Caco-2 (cell line): ENCODE results near the gene PNMA1. TPM values are rescaled to one million over a fixed set of nuclear protein-coding genes. Genes with fewer than 3 reads are reported as not detected.

Experiments used
- BruUV-seq: library from RNA; stranded (reverse); fragments of 400-500 nt; replicated peaks from 2 replicates; lab custom pipeline; 2021; lab: Mats Ljungman, UMichigan
- CTCF ChIA-PET: fragments of 300-600 bp; sonication (Branson Sonifier 250); formaldehyde crosslinking; loops from one replicate; lab custom pipeline; 2022; ENCODE audit warnings: antibody characterized with exemption; lab: Charles Lee
- POLR2A ChIA-PET: fragments of 300-600 bp; sonication (Branson Sonifier 250); formaldehyde crosslinking; loops from one replicate; lab custom pipeline; 2022; ENCODE audit warnings: antibody characterized with exemption; lab: Charles Lee
- DNase-seq, 2 experiments: peaks; one replicate each; pipeline versions ENCODE4 v3.0.0 to v3.0.0-alpha.2; 2020 to 2022
- H3K27me3 ChIP-seq: replicated peaks from 2 replicates; pipeline ENCODE4 v1.6.0; 2011; ENCODE audit warnings: low read length; ENCODE audit not compliant: control insufficient read depth, insufficient read depth
- H3K36me3 ChIP-seq: 2 replicates; pipeline ENCODE4 v1.5.1; 2011; ENCODE audit warnings: low read length; ENCODE audit not compliant: control insufficient read depth, insufficient read depth
- H3K4me1 ChIP-seq: fragments of 250-450 bp; sonication (Bioruptor Pico); 2 replicates; pipeline ENCODE4 v1.5.1; 2020; ENCODE audit warnings: mild to moderate bottlenecking
- H3K4me3 ChIP-seq: 2 replicates; pipeline ENCODE4 v1.5.1; 2011; ENCODE audit warnings: low read depth, mild to moderate bottlenecking, control low read depth, low read length
- H3K9me3 ChIP-seq: fragments of 250-450 bp; sonication (Bioruptor Pico); 2 replicates; pipeline ENCODE4 v1.5.1; 2020; ENCODE audit warnings: mild to moderate bottlenecking, moderate library complexity
- H3K27ac Mint-ChIP-seq: one replicate; pipeline ENCODE4 v1.8.0; 2022; ENCODE audit warnings: mixed read lengths; ENCODE audit not compliant: unreplicated experiment
- H3K27me3 Mint-ChIP-seq: one replicate; pipeline ENCODE4 v1.8.0; 2022; ENCODE audit warnings: mixed read lengths; ENCODE audit not compliant: insufficient read depth, unreplicated experiment
- H3K36me3 Mint-ChIP-seq: one replicate; pipeline ENCODE4 v1.8.0; 2022; ENCODE audit warnings: mild to moderate bottlenecking, mixed read lengths; ENCODE audit not compliant: insufficient read depth, unreplicated experiment
- H3K4me1 Mint-ChIP-seq: one replicate; pipeline ENCODE4 v1.8.0; 2022; ENCODE audit warnings: low read depth, mixed read lengths; ENCODE audit not compliant: unreplicated experiment
- H3K4me3 Mint-ChIP-seq: one replicate; pipeline ENCODE4 v1.8.0; 2022; ENCODE audit warnings: mild to moderate bottlenecking, moderate library complexity, mixed read lengths; ENCODE audit not compliant: unreplicated experiment
- H3K9me3 Mint-ChIP-seq: one replicate; pipeline ENCODE4 v1.8.0; 2022; ENCODE audit warnings: mixed read lengths; ENCODE audit not compliant: unreplicated experiment
- intact Hi-C: fragments of 100-400 bp; cut with micrococcal nuclease; formaldehyde crosslinking; loops from one replicate; pipeline ENCODE4 v1.10.0; 2022; ENCODE audit not compliant: unreplicated experiment
- total RNA-seq: library from RNA; stranded (reverse); gene quantifications from 2 replicates; pipeline ENCODE4 v1.2.3, GENCODE V29; 2022
- TF ChIP-seq, protein P1 (sequence below), 2 experiments: fragments of 200-600 bp in 1 of 2; IDR thresholded peaks; 1 replicate in 1 of 2; 2 replicates in 1 of 2; pipeline versions ENCODE4 v1.5.1 to v1.8.0; 2011 to 2022; ENCODE audit warnings: antibody characterized with exemption in 1 of 2, control low read depth in 1 of 2, inconsistent platforms in 1 of 2, low read depth in 1 of 2, low read length in 1 of 2, mild to moderate bottlenecking in 1 of 2, moderate library complexity in 1 of 2; ENCODE audit not compliant: insufficient read depth in 1 of 2, severe bottlenecking in 1 of 2, unreplicated experiment in 1 of 2

The PNMA1 gene
- total RNA-seq, 1 experiment from 2014 or later: 38.8 TPM

DNA sequence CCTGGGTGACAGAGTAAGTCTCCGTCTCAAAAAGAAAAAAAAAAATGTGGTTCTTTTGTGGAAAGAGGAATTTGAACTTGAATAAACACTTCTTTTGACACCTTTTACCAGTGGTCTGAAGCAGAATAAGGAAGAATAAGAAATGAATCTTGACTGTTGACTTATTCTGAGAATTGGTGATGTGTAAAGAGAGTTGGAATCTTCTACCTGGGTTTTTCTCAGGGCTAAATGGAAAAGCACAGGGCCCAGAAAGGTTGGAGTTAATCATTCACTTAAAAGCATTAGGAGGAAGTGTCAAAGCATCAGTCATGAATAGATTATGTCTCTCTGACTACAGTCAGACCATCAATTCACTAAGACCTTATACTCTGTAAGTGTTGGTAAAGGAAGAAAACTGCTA lies 13.9 kb downstream of the PNMA1 start:
- Mint-ChIP-seq H3K4me3 (no peak overlapping the region), H3K36me3 (no peaks in the 10 kb centered on the region), H3K4me1 (peaks cover 15% of the 10 kb centered on the region), H3K27me3 (no peaks in the 10 kb centered on the region), H3K9me3 (peaks cover 7% of the 10 kb centered on the region), H3K27ac (no peak overlapping the region)
- ChIA-PET CTCF (no interaction called here), POLR2A (no interaction called here)
- intact Hi-C loops: no loop called here
- DNase-seq: no peak
- Histone ChIP-seq H3K27me3 (no peaks in the 10 kb centered on the region), H3K4me3 (no peak overlapping the region), H3K36me3 (0 out of 2 replicates have a peak, but pooled peaks cover 2% of the 10 kb centered on the region), H3K4me1 (peaks cover 13% of the 10 kb centered on the region), H3K9me3 (no peaks in the 10 kb centered on the region)
- no TSS peak for BruUV-seq
- TF ChIP-seq, protein P1, sequence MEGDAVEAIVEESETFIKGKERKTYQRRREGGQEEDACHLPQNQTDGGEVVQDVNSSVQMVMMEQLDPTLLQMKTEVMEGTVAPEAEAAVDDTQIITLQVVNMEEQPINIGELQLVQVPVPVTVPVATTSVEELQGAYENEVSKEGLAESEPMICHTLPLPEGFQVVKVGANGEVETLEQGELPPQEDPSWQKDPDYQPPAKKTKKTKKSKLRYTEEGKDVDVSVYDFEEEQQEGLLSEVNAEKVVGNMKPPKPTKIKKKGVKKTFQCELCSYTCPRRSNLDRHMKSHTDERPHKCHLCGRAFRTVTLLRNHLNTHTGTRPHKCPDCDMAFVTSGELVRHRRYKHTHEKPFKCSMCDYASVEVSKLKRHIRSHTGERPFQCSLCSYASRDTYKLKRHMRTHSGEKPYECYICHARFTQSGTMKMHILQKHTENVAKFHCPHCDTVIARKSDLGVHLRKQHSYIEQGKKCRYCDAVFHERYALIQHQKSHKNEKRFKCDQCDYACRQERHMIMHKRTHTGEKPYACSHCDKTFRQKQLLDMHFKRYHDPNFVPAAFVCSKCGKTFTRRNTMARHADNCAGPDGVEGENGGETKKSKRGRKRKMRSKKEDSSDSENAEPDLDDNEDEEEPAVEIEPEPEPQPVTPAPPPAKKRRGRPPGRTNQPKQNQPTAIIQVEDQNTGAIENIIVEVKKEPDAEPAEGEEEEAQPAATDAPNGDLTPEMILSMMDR (IDR thresholded peaks at IDR 0.05; ENCODE audit: insufficient read depth in 1 of 2, low read depth in 1 of 2, low read length in 1 of 2, severe bottlenecking in 1 of 2, unreplicated experiment in 1 of 2): no peak

- Histone ChIP-seq H3K27me3 (no peaks in the 10 kb centered on the region), H3K4me3 (no peak overlapping the region), H3K9me3 (no peaks in the 10 kb centered on the region), H3K36me3 (no peaks in the 10 kb centered on the region), H3K4me1 (peaks cover 13% of the 10 kb centered on the region)
- Mint-ChIP-seq H3K27me3 (no peaks in the 10 kb centered on the region), H3K9me3 (no peaks in the 10 kb centered on the region), H3K36me3 (no peaks in the 10 kb centered on the region), H3K27ac (no peak overlapping the region), H3K4me1 (no peaks in the 10 kb centered on the region), H3K4me3 (no peak overlapping the region)
- BruUV-seq: no TSS peak
- TF ChIP-seq, protein P1 (IDR thresholded peaks at IDR 0.05; ENCODE audit: insufficient read depth in 1 of 2, low read depth in 1 of 2, low read length in 1 of 2, severe bottlenecking in 1 of 2, unreplicated experiment in 1 of 2): no peak
- POLR2A ChIA-PET: no interaction called here
- CTCF ChIA-PET: no interaction called here
- no peak for DNase-seq
- intact Hi-C loops: no loop called here
These were observed 17.5 kb downstream of the PNMA1 start for GRCh38 chr14:73696466-73697400.

GRCh38 chr14:73695997-73696396 lies 18.2 kb downstream of the PNMA1 start:
- ChIA-PET POLR2A (no interaction called here), CTCF (no interaction called here)
- no peak overlapping the region for H3K27ac Mint-ChIP-seq
- TF ChIP-seq, protein P1 (IDR thresholded peaks at IDR 0.05; ENCODE audit: insufficient read depth in 1 of 2, low read depth in 1 of 2, low read length in 1 of 2, severe bottlenecking in 1 of 2, unreplicated experiment in 1 of 2): no peak
- H3K4me1 ChIP-seq: peaks cover 12% of the 10 kb centered on the region
- no peaks in the 10 kb centered on the region for H3K36me3 Mint-ChIP-seq
- H3K4me1 Mint-ChIP-seq: no peaks in the 10 kb centered on the region
- H3K4me3 Mint-ChIP-seq: no peak overlapping the region
- no peaks in the 10 kb centered on the region for H3K9me3 Mint-ChIP-seq
- BruUV-seq: no TSS peak
- H3K4me3 ChIP-seq: no peak overlapping the region
- no peaks in the 10 kb centered on the region for H3K27me3 Mint-ChIP-seq
- H3K36me3 ChIP-seq: no peaks in the 10 kb centered on the region
- no peaks in the 10 kb centered on the region for H3K27me3 ChIP-seq
- H3K9me3 ChIP-seq: no peaks in the 10 kb centered on the region
- intact Hi-C loops: no loop called here
- DNase-seq: no peak
